Measurements from ENCODE around the gene LBH.
A peak's percentile ranks its signal among the peaks of the same experiment; 100 is the strongest.

Gene LBH

GRCh38 chr2:30302566-30302965 is 71.2 kb downstream of the LBH start:
- TF ChIP-seq, protein P1, sequence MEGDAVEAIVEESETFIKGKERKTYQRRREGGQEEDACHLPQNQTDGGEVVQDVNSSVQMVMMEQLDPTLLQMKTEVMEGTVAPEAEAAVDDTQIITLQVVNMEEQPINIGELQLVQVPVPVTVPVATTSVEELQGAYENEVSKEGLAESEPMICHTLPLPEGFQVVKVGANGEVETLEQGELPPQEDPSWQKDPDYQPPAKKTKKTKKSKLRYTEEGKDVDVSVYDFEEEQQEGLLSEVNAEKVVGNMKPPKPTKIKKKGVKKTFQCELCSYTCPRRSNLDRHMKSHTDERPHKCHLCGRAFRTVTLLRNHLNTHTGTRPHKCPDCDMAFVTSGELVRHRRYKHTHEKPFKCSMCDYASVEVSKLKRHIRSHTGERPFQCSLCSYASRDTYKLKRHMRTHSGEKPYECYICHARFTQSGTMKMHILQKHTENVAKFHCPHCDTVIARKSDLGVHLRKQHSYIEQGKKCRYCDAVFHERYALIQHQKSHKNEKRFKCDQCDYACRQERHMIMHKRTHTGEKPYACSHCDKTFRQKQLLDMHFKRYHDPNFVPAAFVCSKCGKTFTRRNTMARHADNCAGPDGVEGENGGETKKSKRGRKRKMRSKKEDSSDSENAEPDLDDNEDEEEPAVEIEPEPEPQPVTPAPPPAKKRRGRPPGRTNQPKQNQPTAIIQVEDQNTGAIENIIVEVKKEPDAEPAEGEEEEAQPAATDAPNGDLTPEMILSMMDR (IDR thresholded peaks at IDR 0.05; ENCODE audit: insufficient read depth, low read depth, low read length, missing control alignments): no peak

DNA sequence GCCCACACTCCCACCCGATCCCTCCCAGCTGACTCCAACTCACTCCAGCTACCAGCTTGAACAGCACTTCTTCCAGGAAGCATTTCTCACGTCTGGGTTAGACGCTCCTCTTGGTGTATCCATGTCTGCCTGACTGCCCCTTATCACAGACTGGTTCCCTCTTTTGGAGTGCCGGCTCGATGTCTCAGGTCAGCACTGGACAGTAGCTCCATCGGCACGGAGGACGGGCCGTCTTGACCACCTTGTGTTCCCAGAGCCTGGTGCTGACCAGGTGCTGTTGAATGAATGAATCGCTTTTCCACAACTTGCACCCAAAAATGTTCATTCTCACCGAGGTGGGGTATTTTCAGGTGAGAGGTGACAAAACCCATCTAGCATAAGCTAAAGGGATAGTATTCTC is 71.8 kb downstream of the LBH start:
- H3K4me3 ChIP-seq (ENCODE audit: low read length): no peak overlapping the region
- no peak for DNase-seq (ENCODE audit: low read depth)
- TF ChIP-seq, protein P1 (IDR thresholded peaks at IDR 0.05; ENCODE audit: insufficient read depth, low read depth, low read length, missing control alignments): no peak

More at GRCh38 chr2:30302566-30302965, 71.2 kb downstream of the LBH start:
- DNase-seq (ENCODE audit: low read depth): no peak
- H3K4me3 ChIP-seq (ENCODE audit: low read length): no peak overlapping the region

- TF ChIP-seq, protein P1 (IDR thresholded peaks at IDR 0.05; ENCODE audit: insufficient read depth, low read depth, low read length, missing control alignments): no peak
- DNase-seq (ENCODE audit: low read depth): peak; percentile 72
- no peak overlapping the region for H3K4me3 ChIP-seq (ENCODE audit: low read length)
Observed at GRCh38 chr2:30305235-30305634, 73.9 kb downstream of the LBH start.

DNA sequence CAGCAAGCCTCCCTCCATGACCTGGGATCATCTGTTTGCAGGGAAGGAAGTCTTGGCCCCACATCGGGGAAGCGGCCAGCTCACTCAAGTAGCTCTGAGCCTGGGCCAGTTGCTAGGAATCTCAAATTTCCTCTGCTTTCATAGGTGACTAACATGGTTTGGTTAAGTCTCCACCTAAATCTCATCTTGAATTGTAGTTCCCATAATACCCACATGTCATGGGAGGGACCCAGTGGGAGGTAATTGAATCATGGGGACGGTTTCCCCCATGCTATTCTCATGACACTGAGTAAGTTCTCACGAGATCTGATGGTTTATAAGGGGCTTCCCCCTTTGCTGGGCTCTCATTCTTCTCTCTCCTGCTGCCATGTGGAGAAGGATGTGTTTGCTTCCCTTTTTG is 75.2 kb downstream of the LBH start:
- TF ChIP-seq, protein P1 (IDR thresholded peaks at IDR 0.05; ENCODE audit: insufficient read depth, low read depth, low read length, missing control alignments): no peak
- peak; percentile 19 for DNase-seq (ENCODE audit: low read depth)
- no peak overlapping the region for H3K4me3 ChIP-seq (ENCODE audit: low read length)

- DNase-seq (ENCODE audit: low read depth): no peak
- TF ChIP-seq, protein P1 (IDR thresholded peaks at IDR 0.05; ENCODE audit: insufficient read depth, low read depth, low read length, missing control alignments): no peak
- no peak overlapping the region for H3K4me3 ChIP-seq (ENCODE audit: low read length)
Observed at GRCh38 chr2:30308280-30308679, 76.9 kb downstream of the LBH start.

Data from epithelial cell of esophagus (primary cell).